Adipocyte (in vitro differentiated cells): ENCODE measurements around the gene BSDC1.
A peak's percentile ranks its signal among the peaks of the same experiment; 100 is the strongest.
"Not testable (repeated sequence)": the region's sequence is repeated elsewhere in the genome, so short reads cannot be mapped to it uniquely, and the experiment has no call there.

Experiments used
- DNase-seq: peaks from one replicate; pipeline ENCODE4 v3.0.0-alpha.2; 2015; ENCODE audit warnings: low read depth
- H3K27me3 ChIP-seq: replicated peaks from 2 replicates; pipeline ENCODE4 v1.7.0; 2013; ENCODE audit warnings: mild to moderate bottlenecking, low read length, moderate library complexity; ENCODE audit not compliant: control insufficient read depth, insufficient read depth
- H3K36me3 ChIP-seq: 2 replicates; pipeline ENCODE4 v1.7.0; 2013; ENCODE audit warnings: low read length, mild to moderate bottlenecking, moderate library complexity; ENCODE audit not compliant: control insufficient read depth, insufficient read depth, severe bottlenecking
- H3K4me1 ChIP-seq: 2 replicates; pipeline ENCODE4 v1.7.0; 2013; ENCODE audit warnings: mild to moderate bottlenecking, low read length, moderate library complexity; ENCODE audit not compliant: control insufficient read depth, insufficient read depth
- H3K4me3 ChIP-seq: 2 replicates; pipeline ENCODE4 v1.7.0; 2013; ENCODE audit warnings: mild to moderate bottlenecking, low read length, moderate library complexity
- H3K9ac ChIP-seq: 2 replicates; pipeline ENCODE4 v1.7.0; 2013; ENCODE audit warnings: mild to moderate bottlenecking, low read length, moderate library complexity
- H3K9me3 ChIP-seq: 2 replicates; pipeline ENCODE4 v1.7.0; 2013; ENCODE audit warnings: mild to moderate bottlenecking, low read length, moderate library complexity; ENCODE audit not compliant: control insufficient read depth

The BSDC1 gene

DNA sequence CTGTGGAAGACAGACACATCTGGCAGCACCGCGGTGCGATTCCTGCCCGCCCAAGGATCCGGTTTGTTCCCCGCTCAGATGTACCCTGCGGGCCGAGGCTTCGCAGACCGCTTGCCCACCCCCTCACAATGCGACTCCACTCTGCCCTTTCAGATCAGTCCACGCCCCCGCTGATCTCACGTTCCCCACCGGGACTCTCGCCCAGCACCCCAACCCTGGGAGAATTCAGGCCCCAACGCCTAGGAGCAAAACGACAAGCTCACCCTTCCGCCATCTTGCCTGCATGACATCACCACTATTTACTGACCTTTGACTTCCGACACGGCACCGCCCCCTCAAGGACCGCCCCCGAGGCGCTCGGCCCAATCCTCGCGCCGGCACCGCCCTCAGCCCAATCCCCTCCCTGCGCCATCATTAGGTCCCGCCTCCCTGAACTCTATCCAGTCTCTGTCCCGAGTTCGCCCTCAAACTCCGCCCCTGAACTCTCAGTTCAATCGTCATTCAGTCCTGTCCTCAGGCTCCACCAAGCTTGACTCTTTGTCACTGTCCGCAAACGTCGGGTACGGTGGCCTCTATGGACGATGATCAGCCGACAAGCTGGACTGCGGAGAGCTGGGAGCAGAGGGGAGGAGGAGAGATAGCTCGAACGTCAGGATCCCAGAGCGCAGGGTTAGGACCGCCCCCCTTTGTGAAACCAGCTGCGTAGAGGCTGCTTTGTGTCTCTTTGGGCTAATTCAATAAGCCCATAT, at the start of gene BSDC1:
TSS of gene BSDC1 (minus strand) at position 301 of the 749 bp plus-strand sequence. CDS start at position 274, 27 bp downstream.
- peak; percentile 99 for DNase-seq
- H3K27me3 ChIP-seq: no peaks in the 10 kb centered on the region
- H3K4me3 ChIP-seq: peak within 1 kb of the TSS; percentile 99
- H3K4me1 ChIP-seq: peaks cover 14% of the 10 kb centered on the region
- H3K9ac ChIP-seq: peak within 1 kb of the TSS; percentile 97
- H3K36me3 ChIP-seq: peaks cover 23% of the 10 kb centered on the region
- H3K9me3 ChIP-seq: no peaks in the 10 kb centered on the region

DNA sequence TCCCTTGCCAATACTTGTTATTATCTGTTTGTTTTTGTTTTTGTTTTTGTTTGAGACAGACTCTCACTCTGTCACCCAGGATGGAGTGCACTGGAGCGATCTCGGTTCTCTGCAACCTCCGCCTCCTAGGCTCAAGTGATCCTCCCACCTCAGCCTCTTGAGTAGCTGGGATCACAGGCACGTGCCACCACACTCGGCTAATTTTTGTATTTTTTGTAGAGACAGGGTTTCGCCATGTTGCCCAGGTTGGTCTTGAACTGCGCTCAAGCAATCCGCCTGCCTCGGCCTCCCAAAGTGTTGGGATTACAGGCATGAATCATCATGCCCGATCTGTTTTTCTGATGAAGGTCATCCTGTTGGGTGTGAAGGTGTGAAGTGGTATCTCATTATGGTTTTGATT, 47.2 kb upstream of the BSDC1 start:
- Histone ChIP-seq H3K9me3 (peaks cover 18% of the 10 kb centered on the region), H3K27me3 (peaks cover 19% of the 10 kb centered on the region)
- not testable (repeated sequence) for H3K4me1 ChIP-seq, H3K36me3 ChIP-seq, H3K4me3 ChIP-seq, DNase-seq, H3K9ac ChIP-seq

DNA sequence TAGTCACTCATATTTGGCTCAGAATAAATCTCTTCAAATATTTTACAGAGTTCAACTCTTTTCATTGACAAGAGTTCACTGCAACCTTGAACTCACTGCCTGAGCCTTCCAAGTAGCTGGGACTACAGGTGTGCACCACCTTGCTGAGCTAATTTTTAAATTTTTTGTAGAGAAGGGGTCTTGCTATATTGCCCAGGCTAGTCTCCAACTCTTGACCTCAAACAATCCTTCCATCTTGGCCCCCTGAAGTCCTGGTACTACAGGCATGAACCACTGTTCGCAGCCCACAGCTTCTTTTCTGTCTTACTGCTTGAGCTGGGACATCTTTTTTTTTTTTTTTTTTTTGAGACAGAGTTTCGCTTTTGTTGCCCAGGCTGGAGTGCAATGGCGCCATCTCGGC, 44.5 kb upstream of the BSDC1 start:
- not testable (repeated sequence) for DNase-seq, H3K36me3 ChIP-seq, H3K4me1 ChIP-seq, H3K4me3 ChIP-seq, H3K9ac ChIP-seq
- Histone ChIP-seq H3K9me3 (peaks cover 18% of the 10 kb centered on the region), H3K27me3 (peaks cover 15% of the 10 kb centered on the region)

GRCh38 chr1:32438136-32438535, 43.9 kb upstream of the BSDC1 start:
- DNase-seq: no peak
- no peak overlapping the region for H3K9ac ChIP-seq
- H3K9me3 ChIP-seq: peaks cover 18% of the 10 kb centered on the region
- H3K4me1 ChIP-seq: no peaks in the 10 kb centered on the region
- peaks cover 12% of the 10 kb centered on the region for H3K27me3 ChIP-seq
- H3K36me3 ChIP-seq: no peaks in the 10 kb centered on the region
- H3K4me3 ChIP-seq: no peak overlapping the region

DNA sequence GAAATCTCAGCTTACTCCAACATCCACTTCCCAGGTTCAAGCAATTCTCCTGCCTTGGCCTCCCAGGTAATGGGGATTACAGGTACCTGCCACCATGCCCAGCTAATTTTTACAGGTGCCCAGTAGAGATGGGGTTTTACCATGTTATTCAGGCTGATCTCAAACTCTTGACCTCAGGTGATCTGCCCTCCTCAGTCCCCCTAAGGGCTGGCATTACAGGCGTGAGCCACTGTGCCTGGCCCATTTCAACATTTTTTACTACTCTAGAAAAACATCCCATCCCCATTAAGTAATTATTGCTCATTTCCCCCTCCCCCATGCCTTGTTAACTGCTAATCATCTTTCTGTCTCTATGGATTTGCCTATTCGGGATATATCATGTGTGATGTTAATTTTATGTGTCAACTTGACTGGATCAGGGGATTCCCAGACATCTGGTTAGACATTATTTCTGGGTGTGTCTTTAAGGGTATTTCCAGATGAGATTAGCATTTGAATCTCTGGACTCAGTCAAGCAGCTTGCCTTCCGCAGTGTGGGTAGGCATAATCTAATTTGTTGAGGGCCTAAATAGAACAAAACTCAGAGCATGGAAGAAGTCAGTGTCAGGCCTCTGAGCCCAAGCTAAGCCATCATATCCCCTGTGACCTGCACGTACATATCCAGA, 37.6 kb upstream of the BSDC1 start:
- no peaks in the 10 kb centered on the region for H3K9me3 ChIP-seq
- H3K4me1 ChIP-seq: peaks cover 1% of the 10 kb centered on the region
- DNase-seq: no peak
- no peak overlapping the region for H3K4me3 ChIP-seq
- H3K27me3 ChIP-seq: peaks cover 11% of the 10 kb centered on the region
- H3K9ac ChIP-seq: no peak overlapping the region
- H3K36me3 ChIP-seq: no peaks in the 10 kb centered on the region

- H3K9me3 ChIP-seq: peaks cover 3% of the 10 kb centered on the region
- peaks cover 4% of the 10 kb centered on the region for H3K4me1 ChIP-seq
- H3K27me3 ChIP-seq: peaks cover 50% of the 10 kb centered on the region
- no peak for DNase-seq
- no peaks in the 10 kb centered on the region for H3K36me3 ChIP-seq
- no peak overlapping the region for H3K4me3 ChIP-seq
- no peak overlapping the region for H3K9ac ChIP-seq
Measured at GRCh38 chr1:32427264-32427963, 33.2 kb upstream of the BSDC1 start.

DNA sequence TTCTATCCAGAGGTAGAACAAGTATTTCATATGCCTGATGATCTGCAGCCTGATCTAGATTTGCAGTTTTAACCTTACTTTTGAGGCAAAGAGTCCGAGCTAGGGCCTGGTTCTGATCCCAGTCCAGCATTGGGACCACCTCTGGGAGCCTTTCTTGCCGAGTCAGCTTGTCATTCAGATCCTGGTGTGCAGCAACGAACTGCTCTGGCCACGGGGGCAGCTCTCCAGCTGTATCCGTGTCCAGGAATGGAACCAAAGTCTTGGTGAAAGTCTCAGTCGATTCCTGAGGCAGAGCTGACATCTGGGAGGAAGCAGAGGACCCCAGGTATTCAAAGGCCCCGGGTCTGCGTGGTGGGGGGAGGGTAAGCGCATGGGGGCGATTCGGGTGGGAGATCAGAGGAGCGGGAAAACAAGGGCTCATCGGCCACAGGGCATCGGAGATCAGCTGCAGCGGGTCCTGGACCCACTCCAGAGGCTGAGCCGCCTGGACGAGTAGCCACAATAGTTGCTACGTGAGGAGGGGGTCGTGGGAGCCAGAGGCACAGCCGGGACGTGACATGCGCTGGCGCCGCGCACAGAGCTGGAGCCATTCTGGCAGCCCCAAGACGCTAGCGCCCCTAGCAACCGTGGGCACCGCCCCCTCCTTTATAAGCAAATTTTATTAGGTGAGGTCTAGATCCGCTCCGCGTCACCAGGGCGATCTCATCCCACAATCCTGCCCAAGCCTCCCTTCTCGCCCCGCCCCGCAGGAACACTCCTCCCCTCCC, 32.4 kb upstream of the BSDC1 start:
- H3K4me1 ChIP-seq: peaks cover 4% of the 10 kb centered on the region
- peaks cover 3% of the 10 kb centered on the region for H3K9me3 ChIP-seq
- no peak for DNase-seq
- H3K36me3 ChIP-seq: no peaks in the 10 kb centered on the region
- H3K4me3 ChIP-seq: peak overlapping the region; percentile 9
- H3K27me3 ChIP-seq: peaks cover 52% of the 10 kb centered on the region
- H3K9ac ChIP-seq: no peak overlapping the region

GRCh38 chr1:32421775-32422174, 27.5 kb upstream of the BSDC1 start:
- H3K9ac ChIP-seq: no peak overlapping the region
- no peak for DNase-seq
- no peak overlapping the region for H3K4me3 ChIP-seq
- peaks cover 32% of the 10 kb centered on the region for H3K9me3 ChIP-seq
- peaks cover 44% of the 10 kb centered on the region for H3K27me3 ChIP-seq
- H3K36me3 ChIP-seq: no peaks in the 10 kb centered on the region
- peaks cover 2% of the 10 kb centered on the region for H3K4me1 ChIP-seq

GRCh38 chr1:32414186-32414886, 20.1 kb upstream of the BSDC1 start:
- Histone ChIP-seq H3K27me3 (no peaks in the 10 kb centered on the region), H3K9me3 (peaks cover 36% of the 10 kb centered on the region), H3K9ac (no peak overlapping the region), H3K36me3 (no peaks in the 10 kb centered on the region), H3K4me3 (no peak overlapping the region), H3K4me1 (no peaks in the 10 kb centered on the region)
- DNase-seq: no peak

DNA sequence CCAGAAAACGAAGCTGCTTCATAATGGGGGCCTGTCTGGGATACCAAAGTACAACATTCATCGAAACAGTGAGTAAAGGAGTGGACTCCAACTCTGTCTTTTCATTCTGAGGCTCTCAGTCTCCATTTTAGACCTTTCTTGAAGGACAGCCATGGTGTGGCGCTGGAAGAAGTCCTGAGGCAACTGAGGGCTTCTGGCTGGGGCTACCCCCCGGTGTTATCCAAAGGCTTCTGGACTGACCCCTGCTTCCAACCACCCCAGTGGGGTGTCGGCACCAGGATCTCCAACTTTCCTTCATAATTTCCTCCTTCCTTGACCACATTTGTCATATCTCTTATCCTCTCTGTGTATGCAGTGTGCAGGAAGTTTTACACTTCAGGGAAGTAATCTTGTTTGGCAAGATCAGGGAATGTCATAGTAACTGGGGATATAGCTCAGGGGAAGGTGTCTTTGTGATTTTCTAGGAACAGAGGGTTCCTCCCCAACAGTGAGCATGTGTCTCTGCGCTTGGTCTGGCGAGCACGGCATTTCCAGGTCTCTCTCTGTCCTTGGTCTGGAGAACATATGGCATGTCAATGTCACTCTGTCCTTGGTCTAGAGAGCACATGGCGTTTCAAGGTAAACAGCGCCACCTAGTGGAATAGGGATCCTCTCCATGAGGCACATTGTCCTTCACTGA, 19.4 kb upstream of the BSDC1 start:
- H3K4me3 ChIP-seq: no peak overlapping the region

More for the DNA sequence above, 19.4 kb upstream of the BSDC1 start:
- Histone ChIP-seq H3K9ac (peak overlapping the region; percentile 16), H3K4me1 (no peaks in the 10 kb centered on the region), H3K36me3 (no peaks in the 10 kb centered on the region), H3K9me3 (peaks cover 36% of the 10 kb centered on the region), H3K27me3 (no peaks in the 10 kb centered on the region)
- DNase-seq: peak; percentile 90
